GM12865 (cell line): ENCODE measurements around the gene SNCA.

Experiments used
- DNase-seq: peaks from one replicate; pipeline ENCODE4 v3.0.0; 2010; ENCODE audit warnings: low read depth
- H3K4me3 ChIP-seq: 2 replicates; pipeline ENCODE4 v1.5.1; 2011; ENCODE audit warnings: mild to moderate bottlenecking, low read depth, low read length, control low read depth
- CTCF ChIP-seq: IDR thresholded peaks from 2 replicates; pipeline ENCODE4 v1.5.1; 2011; ENCODE audit warnings: low read length, control low read depth, low read depth, inconsistent platforms; ENCODE audit not compliant: insufficient read depth; ENCODE audit errors: missing control alignments

The SNCA gene

GRCh38 chr4:89733946-89734345, 103.0 kb downstream of the SNCA start:
- TF ChIP-seq CTCF: no peak
- H3K4me3 ChIP-seq: no peak overlapping the region
- no peak for DNase-seq

GRCh38 chr4:89727238-89727637, 109.7 kb downstream of the SNCA start:
- DNase-seq: no peak
- no peak overlapping the region for H3K4me3 ChIP-seq

GRCh38 chr4:89725268-89725667, 111.7 kb downstream of the SNCA start:
- no peak overlapping the region for H3K4me3 ChIP-seq
- no peak for DNase-seq
- TF ChIP-seq CTCF: no peak

More at GRCh38 chr4:89727238-89727637, 109.7 kb downstream of the SNCA start:
- no peak for TF ChIP-seq CTCF

GRCh38 chr4:89724716-89725115, 112.2 kb downstream of the SNCA start:
- H3K4me3 ChIP-seq: no peak overlapping the region
- TF ChIP-seq CTCF: no peak
- DNase-seq: no peak

GRCh38 chr4:89723096-89723495, 113.9 kb downstream of the SNCA start:
- no peak for DNase-seq
- H3K4me3 ChIP-seq: no peak overlapping the region
- no peak for TF ChIP-seq CTCF

GRCh38 chr4:89722517-89722916, 114.4 kb downstream of the SNCA start:
- no peak for DNase-seq
- no peak for TF ChIP-seq CTCF
- H3K4me3 ChIP-seq: no peak overlapping the region

- no peak overlapping the region for H3K4me3 ChIP-seq
- no peak for DNase-seq
- no peak for TF ChIP-seq CTCF
These were observed 116.0 kb downstream of the SNCA start for GRCh38 chr4:89720981-89721380.
